GM12892 (cell line): ENCODE measurements around the gene ALPK3.

Experiments used
- POLR2A ChIP-seq: IDR thresholded peaks from 2 replicates; pipeline ENCODE4 v1.6.1; 2011; ENCODE audit warnings: low read depth, low read length, control low read depth
- POLR2AphosphoS5 ChIP-seq: IDR thresholded peaks from 2 replicates; pipeline ENCODE4 v1.6.1; 2011; ENCODE audit warnings: low read depth, low read length, control low read depth
- TAF1 ChIP-seq: IDR thresholded peaks from 2 replicates; pipeline ENCODE4 v1.6.1; 2011; ENCODE audit warnings: low read depth, mild to moderate bottlenecking, control low read depth, low read length, borderline replicate concordance

- TF ChIP-seq POLR2A (no peak), POLR2AphosphoS5 (no peak), TAF1 (no peak)
These were observed 43.4 kb upstream of the ALPK3 start for GRCh38 chr15:84773716-84774115.
